OCI-LY1 (cell line): ENCODE data around the gene SEMA6D.

ENCODE experiments used
- EZH2 ChIP-seq: fragments of 200-600 bp; sonication (generic), shearing (Covaris generic); IDR thresholded peaks from 2 replicates; pipeline ENCODE4 v1.8.0; 2017; ENCODE audit warnings: borderline replicate concordance, mixed run types, mild to moderate bottlenecking, antibody characterized with exemption, low read length, moderate library complexity, mixed read lengths
- TF ChIP-seq, protein P1 (sequence below): fragments of 200-600 bp; sonication (generic), shearing (Covaris generic); IDR thresholded peaks from 2 replicates; pipeline ENCODE4 v1.5.1; 2017; ENCODE audit warnings: mild to moderate bottlenecking, antibody characterized with exemption, low read length, moderate library complexity, mixed read lengths

DNA sequence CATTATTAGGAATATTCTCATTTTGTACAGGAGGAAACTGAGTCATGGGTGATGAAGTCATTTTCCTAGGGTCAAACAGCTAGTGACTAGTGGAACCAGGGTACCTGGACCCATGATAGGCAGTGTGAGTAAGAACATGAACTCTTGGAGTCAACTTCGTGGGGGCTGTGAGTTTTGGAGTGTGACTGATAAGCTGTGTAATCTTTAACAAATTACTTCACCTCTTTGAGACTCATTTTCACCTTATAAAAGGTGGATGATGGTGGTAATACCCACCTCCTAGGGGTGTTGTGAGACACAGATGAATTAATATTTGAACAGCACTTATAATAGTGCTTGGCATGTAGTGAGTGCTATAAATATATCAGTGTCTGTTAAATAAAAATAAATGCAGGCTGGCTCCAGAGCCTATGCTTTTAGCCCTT lies 9.1 kb downstream of the SEMA6D start:
- TF ChIP-seq, protein P1, sequence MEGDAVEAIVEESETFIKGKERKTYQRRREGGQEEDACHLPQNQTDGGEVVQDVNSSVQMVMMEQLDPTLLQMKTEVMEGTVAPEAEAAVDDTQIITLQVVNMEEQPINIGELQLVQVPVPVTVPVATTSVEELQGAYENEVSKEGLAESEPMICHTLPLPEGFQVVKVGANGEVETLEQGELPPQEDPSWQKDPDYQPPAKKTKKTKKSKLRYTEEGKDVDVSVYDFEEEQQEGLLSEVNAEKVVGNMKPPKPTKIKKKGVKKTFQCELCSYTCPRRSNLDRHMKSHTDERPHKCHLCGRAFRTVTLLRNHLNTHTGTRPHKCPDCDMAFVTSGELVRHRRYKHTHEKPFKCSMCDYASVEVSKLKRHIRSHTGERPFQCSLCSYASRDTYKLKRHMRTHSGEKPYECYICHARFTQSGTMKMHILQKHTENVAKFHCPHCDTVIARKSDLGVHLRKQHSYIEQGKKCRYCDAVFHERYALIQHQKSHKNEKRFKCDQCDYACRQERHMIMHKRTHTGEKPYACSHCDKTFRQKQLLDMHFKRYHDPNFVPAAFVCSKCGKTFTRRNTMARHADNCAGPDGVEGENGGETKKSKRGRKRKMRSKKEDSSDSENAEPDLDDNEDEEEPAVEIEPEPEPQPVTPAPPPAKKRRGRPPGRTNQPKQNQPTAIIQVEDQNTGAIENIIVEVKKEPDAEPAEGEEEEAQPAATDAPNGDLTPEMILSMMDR = no peak
- no peak for TF ChIP-seq EZH2
